ENCODE data around the gene BDKRB2.

Gene BDKRB2

DNA sequence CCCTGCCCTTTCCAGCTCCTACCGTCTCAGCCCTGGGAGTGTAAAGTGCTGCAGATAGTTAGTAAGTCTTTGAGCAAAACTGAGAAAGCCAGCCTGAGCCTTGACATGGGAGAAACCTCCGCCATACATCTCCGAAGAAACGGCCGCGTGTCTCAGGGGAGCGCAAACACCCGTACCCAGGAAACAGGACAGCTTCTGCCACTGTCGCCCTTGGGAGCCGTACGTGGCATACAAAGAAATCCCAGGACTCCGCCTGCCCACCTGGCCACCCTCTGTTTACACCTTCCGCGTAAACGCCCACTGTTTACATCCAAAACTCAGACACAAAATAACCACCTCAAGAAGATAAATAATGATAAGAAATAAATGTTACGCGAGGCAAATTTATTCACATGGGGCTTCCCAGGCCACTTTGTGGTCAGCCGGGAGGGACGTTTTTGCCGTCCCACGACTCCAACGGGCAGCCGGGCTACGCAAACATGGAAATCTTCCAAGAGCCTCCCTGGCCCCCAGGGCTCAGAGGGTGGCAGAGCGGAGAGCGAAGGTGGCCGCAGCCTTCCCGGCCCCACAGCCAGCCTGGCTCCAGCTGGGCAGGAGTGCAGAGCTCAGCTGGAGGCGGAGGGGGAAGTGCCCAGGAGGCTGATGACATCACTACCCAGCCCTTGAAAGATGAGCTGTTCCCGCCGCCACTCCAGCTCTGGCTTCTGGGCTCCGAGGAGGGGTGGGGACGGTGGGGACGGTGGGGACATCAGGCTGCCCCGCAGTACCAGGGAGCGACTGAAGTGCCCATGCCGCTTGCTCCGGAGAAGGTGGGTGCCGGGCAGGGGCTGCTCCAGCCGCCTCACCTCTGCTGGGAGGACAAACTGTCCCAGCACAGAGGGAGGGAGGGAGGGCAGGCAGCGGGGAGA is at the start of gene BDKRB2:
Gene BDKRB2, plus strand, starts transcription at position 689 of the 908 bp plus-strand sequence. CDS start 32,269 bp downstream, outside the sequence.
- DNase-seq, result peak; percentile 78

DNA sequence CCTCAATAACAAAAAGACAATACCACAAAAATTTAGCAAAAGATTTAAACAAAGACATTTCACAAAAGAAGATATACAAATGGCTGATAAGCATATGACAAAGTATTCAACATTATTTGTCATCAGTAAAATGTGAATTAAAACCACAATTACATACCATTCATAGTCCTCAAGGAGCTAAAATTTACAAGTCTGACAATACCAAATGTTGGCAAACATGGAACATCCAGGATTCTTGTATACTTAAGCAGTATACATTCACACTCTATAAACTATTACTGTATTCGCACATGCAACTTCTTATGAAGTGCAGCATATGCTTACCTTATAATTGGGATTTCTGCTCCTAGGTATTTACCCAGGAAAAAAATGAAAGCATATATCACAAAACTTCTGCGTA is 49.7 kb upstream of the BDKRB2 start:
- no peak for DNase-seq

DNA sequence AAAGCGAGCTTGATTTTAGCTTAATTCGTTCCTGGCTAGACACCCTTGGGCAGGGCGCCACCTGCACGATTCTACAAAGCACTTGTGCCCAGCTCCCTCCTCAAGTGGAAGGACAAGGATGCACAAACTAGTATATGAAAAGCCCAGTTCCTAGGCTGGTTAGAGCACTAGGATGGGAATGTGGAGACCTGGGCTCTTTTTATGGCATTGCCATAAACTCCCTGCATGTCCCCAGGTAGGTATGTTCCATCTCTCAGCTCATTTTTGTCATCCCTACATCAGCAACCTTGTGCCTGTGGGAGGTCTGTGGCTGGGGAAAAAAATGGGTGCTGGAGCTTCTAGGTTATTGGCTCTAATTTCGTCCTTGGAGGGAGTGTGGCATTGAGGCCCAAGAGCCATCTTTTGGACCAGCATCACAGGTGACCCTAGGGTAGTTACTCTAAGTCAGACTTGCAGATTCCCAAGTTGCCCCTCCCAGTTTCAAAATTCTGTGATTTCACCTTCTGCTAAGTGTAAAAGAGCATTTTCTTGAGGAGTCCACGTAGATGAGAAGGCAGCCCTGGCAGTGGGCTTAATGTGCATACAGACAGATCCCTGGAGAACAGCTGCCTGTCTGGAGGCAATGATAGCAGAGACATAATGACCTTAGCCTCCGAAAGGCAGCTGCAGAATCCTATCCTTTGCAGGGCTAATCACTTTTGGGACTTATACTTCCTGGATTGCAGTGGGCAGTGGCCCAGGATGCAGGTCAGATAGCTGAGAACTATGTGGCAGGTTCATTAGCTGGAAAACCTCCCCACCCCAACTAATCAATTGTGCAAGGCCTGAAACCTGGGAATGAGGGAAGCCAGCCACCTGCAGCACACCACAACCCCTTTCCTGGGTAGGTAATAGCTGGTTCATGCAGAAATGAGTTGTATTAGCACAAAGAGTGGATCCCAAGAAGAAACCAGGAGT is 47.6 kb upstream of the BDKRB2 start:
- no peak for DNase-seq

DNA sequence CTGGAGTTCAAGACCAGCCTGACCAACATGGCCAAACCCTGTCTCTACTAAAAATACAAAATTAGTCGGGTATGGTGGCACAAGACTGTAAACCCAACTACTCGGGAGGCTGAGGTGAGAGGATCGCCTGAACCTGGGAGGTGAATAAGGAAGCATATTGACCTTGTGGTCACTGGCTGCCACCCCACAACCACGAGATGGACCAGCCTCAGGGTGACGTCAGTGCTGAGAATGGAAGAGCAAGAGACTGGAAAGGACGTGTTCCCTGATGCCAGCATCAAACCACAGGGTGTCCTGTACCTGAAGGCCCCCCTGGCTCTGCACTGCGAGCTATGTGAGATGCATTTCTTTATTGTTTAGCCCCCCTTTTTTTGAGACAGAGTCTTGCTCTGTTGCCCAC is 45.9 kb upstream of the BDKRB2 start:
- DNase-seq, result no peak

DNA sequence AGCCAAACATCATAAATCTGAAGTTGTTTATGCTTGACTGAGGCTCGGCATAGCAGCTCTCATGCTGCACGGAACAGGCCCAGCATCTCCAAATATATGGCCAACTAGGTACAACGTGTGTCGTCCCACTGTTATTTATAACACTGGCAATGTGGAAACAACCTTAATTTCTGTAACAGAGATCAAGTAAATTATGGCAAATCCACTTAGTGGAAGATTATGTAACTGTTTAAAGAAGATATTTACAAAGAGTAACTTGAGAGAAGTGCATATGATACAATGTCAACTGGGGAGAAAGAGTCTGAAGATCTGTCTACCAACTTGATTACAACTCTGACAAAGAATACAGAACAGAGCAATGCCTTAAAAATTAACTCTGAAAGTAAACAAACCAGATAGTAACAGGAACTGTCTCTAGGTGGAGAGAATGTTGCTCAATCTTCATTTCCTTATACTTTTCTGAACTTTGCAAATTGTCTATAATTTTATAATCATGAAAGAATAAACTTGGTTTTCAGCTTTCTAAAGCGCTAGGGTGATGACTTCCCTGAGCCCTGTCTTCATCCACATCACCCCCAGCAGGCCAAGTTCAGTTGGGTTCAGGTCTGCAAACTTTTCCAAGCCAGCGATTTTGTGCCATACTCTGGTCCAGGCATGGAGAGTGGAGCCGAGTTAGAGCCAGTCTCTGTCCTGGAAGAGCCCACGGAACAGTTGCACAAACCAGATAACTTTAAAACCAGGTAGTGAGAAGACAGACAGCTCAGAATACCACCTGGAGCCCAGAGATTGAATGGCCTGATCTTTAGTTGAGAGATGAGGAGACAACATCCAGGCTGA is 44.3 kb upstream of the BDKRB2 start:
- DNase-seq, result no peak

DNA sequence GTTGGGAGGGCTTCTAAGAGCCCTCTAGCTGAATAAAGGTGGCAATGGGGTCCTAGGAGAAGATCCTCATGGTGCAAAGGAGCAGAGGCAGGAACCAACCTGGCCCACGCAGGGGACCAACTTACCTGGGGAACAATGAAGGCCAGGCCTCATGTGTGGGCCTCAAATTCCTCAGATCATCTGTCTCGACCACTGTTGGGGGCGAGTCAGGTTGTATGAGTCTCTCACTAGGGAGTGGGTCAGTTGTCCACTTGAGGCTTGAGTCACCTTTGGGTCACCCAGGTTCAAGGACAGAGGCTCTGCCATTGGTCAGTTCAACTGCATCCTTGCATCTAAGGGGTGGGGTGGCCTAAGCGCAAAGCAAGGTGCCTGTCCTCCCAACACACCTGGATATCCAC is 43.7 kb upstream of the BDKRB2 start:
- no peak for DNase-seq

DNA sequence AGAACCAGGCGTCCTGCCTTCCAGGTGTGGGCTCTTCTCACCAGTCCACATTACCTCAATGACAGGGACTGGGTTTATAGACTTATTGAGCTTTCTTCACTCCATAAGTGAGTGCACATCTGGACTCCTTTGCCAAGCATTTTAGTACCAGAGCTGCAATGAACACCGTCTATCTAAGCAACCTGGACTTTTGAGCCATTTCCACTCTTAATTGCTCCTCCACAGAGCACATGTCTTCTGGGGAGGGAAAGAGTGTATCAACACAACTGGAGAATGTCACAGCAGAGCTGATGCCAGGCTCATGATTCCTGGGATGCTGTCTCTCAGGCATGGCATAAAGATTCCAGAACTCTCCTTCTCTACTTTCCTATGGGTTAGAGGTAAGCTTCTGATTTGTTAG is 43.0 kb upstream of the BDKRB2 start:
- no peak for DNase-seq

DNA sequence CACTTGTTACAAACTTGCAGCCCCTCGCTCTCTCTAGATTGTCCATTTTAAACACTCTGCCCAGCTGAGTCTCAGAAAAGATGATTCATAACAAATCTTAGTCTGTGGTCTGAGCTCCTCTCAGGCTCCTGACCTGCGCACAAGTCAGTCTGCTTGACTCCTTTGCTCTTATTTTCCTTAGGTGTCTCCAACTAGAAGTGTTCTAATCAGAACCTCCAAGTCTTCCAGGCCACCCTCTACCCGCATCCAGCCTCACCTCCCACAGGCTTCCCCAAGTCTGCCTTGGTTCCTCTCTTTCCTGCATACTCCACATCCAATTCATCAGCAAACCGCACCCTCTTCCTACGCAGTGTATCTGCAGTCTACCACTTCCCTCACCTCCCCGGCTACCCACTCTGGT is 42.4 kb upstream of the BDKRB2 start:
- peak; percentile 17 for DNase-seq

DNA sequence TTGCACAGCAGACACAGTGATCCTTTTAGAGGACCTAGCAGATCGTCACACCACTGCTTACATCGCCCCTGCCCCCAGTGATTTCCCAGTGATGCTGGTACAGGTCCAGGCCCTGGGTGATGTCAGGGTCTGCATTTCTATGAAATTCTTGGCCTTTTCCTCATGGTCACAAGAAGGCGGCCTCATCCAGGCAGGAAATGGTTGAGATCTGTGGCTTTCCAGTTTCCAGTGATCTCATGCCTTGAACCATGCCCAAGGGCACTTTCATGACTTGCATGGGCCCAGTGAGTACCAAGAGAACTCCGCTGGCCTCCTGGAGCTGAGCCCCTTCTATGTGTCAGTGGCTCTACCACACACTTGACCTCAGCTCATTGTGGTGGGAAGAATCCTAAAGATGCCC is 41.9 kb upstream of the BDKRB2 start:
- DNase-seq, result peak; percentile 66

DNA sequence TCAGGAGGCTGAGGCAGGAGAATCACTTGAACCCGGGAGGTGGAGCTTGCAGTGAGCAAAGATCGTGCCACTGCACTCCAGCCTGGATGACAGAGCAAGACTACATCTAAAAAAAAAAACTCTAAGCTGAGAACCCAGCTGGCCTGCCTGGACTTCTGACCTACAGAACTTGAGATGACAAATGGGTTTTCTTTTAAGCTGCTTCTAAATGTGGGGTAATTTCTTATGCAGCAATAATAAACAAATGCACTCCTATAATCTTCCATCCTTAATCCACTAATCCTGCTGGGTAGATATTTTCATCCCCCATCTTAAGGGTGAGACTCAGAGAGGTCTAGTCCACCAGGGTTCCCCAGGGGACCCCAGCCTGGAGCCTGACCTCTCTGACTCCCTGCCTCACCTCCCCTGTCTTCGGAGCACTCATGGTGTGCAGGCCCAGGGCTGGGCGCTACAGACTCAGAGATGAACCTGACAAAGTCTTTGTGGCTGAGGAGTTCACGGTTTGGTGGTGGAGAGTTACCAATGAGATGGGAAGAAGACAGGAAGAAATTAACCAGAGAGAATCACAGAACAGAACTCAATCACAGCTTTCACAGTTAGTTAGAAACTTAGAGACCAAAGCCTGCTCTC is 39.7 kb upstream of the BDKRB2 start:
- no peak for DNase-seq

DNA sequence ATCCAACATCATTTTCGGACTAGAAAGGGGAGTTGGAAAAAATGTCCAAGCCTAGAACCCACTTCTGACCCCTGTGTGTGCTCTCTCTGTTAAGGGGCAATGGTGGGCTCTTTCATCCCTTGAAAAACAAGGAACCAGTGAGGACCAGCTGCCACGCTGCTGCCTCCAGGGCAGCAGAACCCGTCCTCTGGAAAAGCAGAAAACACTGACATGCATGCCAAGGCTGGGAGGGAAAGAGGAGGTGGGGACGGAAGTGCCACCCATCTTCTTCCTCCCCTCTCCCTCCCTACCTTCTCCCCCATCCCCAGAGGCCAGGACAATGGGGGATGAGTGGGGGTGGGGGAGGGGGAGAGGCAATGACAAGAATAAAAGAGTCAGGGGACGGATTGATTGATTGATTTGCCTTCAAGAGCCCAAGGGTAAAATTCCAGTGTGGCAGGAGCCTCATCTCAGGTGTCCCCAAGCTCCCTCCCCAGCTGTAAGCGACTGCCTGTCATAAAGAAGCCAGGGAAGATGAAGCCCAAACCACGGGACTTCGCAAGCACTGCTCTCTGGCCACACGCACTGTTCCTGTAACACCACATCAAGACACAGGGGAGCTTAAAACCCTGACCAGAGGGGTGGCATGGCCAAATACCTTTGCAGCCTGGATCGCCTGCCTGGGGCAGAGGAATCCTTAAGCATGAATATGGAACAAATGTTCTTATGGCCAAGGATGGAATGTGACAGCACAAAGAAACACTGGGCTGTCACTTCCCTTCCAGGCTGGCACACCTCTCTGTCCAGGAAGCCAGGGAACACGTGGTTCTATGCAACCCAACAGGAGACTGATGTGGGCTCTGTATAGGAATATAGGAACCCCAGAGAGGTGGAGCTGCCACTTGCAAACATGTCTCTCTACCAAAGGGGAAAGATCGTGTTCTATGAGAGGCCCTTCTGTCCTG is 38.9 kb upstream of the BDKRB2 start:
- DNase-seq, result no peak

DNA sequence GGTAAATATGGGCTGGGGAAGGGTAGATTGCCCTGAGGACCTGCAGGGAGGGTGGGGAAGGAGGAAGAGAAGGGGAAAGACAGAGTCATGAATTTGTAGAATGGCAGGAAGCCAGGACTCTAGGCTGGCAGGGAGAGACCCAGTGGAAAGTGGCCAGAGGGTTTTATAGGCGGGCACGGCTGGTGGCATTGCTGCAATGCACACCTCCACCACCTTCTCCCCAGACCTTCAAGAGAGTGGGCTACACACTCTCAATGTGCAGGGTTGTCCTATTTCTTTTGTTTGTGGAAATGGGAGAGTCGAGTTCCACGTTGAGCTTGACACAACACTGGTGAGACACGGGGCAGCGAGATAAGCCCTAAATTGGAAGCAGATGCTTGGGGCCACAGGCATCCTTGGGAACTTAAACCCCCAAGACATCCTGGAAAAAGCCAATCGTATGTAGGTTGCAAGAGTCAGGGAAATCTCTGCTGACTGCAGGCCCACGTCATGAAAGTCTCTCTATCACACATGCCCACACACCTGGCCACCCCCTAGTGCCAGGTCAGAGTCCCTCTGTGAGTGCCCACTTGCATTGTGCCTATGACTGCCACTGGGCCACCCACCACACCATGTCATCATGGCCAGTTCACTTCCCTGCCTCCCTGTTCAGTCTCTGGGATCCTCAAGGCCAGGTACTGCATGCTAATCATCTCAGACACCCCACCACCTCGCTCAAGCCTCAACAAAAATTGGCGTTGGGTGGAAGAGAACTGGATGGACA is 38.0 kb upstream of the BDKRB2 start:
- peak; percentile 35 for DNase-seq

DNA sequence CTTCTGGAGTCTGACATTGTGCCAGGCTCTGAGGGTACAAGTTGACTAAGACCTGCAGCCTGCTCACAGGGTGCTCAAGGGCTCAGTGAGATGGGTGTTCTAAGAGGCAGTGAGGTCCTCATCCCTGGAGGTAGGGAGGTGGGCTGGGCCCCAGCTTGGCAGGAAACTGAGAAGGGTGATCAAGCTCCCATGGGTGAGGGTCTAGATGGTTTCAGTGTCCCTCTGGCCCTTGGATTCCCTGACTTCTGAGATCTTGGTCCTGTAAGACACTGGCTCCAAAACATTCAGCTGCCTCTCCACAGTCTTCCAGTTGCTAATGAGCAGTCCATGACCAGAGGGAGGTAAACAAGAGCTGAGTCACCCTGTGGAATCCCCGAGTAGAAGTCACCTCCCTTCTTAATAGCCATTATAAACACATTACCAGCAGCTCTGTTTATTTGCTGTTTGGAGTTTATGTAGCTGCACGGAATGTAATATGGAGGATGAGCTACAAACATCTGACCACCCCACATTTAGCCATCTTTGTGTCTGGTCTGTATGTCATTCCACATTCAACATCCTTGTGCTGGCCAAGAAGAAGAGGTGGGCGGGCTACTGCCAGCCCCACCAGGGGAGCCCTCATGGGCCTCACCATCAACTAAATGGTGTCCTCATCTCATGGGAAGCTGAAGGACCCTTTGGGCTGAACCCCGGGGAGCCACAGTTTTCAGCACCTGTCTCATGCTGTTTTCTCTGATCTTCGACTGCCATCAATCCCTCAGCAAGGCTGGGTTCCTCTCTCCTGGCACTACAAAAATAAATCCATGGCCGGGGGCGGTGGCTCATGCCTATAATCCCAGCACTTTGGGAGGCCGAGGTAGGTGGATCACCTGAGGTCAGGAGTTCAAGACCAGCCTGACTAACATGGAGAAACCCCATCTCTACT is 37.2 kb upstream of the BDKRB2 start:
- DNase-seq, result peak; percentile 56

DNA sequence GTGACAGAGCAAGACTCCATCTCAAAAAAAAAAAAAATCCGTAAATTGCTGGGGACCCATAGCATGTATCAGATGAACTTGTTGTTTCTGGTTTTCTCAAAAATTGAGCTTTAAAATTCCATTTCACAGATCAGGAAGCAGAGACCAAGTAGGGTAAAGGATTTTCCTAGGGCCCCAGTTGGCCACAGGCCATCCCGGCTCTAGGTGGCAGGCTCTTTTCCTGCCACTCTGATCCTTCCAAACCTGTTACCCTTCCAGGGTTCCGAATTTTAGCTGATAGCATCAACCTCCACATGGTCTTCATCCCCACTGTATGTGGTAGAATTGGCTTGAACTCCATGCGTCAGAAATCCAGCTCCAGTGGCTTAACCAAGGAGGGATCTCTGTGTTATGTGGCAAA is 36.1 kb upstream of the BDKRB2 start:
- no peak for DNase-seq

DNA sequence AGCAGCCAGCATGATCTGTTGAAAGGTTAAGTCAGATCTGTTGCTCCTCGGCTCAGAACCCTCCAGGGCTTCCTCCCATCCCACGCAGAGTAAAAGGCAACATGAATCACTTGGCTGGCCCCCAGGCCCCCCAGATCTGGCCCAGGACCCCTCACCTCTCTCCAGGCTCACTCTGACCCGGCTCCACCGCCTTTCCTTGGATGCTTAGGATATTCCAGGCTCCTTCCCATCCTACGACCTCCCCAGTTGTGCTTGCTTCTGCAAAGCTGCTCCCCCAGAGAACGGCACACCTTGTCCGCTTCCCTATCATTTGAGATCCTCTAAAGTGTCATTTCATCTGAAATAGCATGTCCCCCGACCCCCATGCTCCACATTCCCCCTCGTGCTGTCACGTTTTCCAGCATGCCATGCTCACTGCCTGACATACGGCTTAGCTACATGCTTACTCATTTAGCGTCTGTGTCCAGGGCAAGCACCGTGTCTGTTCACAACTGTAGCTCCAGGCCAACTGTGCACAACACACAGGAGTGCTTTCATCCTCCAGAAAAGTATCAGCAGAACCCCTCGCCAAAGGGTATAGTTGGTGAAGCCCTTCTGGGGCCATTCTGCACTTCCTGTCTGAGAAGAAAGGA is 33.6 kb upstream of the BDKRB2 start:
- DNase-seq, result no peak

DNA sequence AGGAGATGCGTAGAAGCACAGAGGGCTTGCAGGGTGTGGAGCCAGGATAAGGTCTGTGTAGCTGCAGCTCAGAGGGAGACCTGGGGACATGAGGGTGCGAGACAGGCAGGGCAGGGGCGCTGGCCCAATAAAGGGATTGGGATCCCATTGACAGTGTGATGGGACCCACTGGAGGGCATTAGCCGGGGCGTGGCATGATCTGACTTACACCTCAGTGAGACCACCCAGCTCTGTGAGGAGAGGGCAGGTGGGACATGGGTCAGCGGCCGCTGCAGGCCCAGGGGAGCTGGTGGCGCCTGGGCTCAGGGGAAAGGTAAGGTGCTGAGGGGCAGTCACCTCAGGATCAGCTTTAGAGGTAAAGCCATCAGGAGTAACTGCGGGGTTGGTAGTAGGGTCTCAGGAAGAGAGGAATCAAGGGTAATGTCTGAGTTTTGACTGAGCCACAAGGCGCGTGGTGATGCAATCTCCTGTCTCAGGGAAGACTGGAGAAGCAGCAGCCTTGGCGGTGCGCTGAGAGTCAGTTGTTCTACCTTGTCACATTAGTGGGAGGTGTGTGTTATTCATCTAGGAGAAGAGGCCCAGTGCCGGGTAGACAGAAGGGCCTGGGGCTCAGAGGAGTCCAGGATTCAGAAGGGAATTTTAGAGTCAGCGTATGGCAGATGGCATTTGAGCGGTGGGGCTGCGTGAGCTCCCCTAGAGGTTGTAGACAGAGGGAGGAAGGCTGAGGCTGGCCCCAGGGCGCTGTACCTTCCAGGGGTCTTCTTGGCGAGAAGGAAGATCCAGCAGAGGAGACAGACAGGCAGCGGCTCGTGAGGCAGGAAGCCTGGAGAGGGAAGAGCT is 30.8 kb upstream of the BDKRB2 start:
- DNase-seq, result no peak

DNA sequence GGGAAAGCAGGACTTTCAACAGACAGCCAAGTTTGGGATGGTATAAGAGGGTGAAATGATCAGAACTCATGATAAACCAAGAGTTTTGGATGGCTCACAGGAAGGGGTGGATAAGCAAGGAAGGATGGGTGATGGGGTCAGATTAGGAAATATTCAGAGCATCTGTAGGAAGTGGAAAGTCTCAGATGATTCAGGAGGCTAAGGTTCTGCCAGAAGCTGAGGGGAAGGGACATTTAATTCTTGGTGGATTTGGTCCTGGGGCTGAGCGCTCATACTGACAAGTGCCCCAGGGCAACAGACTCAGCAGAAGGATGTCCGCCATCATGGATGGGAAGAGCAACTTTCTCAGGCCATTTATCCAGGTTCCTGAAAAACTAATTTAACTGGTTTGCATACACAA is 28.4 kb upstream of the BDKRB2 start:
- DNase-seq, result peak; percentile 49

DNA sequence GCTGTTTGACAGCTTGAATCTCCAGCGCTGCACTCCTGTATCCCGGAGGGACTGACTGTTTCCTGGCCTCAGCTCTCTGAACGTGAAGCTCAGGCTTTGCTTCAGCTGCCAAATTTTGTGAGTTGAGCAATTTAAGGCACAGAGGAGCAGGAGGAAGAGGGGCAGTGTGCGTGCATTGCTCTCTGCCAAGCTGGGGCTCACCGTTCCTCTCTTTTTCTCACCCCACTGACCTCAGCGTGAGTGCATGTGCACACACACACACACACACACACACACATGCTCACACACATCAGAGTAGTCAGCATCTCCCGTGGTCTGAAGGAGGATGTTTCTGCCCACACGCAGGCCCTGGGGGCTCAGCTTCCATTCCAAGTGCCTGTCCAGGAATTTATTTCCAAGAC is 27.8 kb upstream of the BDKRB2 start:
- DNase-seq, result peak; percentile 95

Measured in fibroblast of upper back skin (primary cell).